H1 (cell line): Measurements from ENCODE around the gene SH3BGRL3. TPM values are rescaled to one million over a fixed set of nuclear protein-coding genes. Genes with fewer than 3 reads are reported as not detected.
"Not testable (repeated sequence)": the region's sequence is repeated elsewhere in the genome, so short reads cannot be mapped to it uniquely, and the experiment has no call there.

Source experiments
- CTCF ChIA-PET: fragments of 300-600 bp; sonication (Branson Sonifier 250); formaldehyde crosslinking; loops from one replicate; lab custom pipeline; 2021; ENCODE audit not compliant: partially characterized antibody; lab: Charles Lee
- POLR2A ChIA-PET: fragments of 300-600 bp; sonication (Branson Sonifier 250); formaldehyde crosslinking; loops from one replicate; lab custom pipeline; 2021; ENCODE audit warnings: inconsistent platforms; ENCODE audit not compliant: partially characterized antibody; lab: Charles Lee
- DNase-seq, 2 experiments: peaks; one replicate each; pipeline versions ENCODE4 v3.0.0 to v3.0.0-alpha.2; 2010 to 2022; ENCODE audit warnings: low spot score in 2 of 2, low read depth in 1 of 2, mixed read lengths in 1 of 2
- FAIRE-seq: peaks from 2 replicates; lab custom pipeline; 2011; peaks lifted over from hg19 to GRCh38; lab: Jason Lieb, UNC
- H2AFZ ChIP-seq: 2 replicates; pipeline ENCODE4 v1.8.1; 2012; ENCODE audit warnings: low read length, inconsistent platforms
- H2AK5ac ChIP-seq: 2 replicates; pipeline ENCODE4 v1.6.1; 2013; ENCODE audit warnings: low read depth, low read length
- H2BK120ac ChIP-seq: replicated peaks from 2 replicates; pipeline ENCODE3; 2013; ENCODE audit warnings: low read depth, low read length, inconsistent platforms
- H2BK12ac ChIP-seq: 2 replicates; pipeline ENCODE4 v1.6.1; 2013; ENCODE audit warnings: low read depth, low read length
- H2BK15ac ChIP-seq: 2 replicates; pipeline ENCODE4 v1.6.1; 2013; ENCODE audit warnings: low read length
- H2BK20ac ChIP-seq: 2 replicates; pipeline ENCODE4 v1.6.1; 2013; ENCODE audit warnings: low read length
- H2BK5ac ChIP-seq: 2 replicates; pipeline ENCODE4 v1.6.1; 2013; ENCODE audit warnings: low read depth, low read length
- H3K14ac ChIP-seq: 2 replicates; pipeline ENCODE4 v1.6.1; 2013; ENCODE audit warnings: inconsistent platforms; ENCODE audit not compliant: insufficient read length
- H3K18ac ChIP-seq: 2 replicates; pipeline ENCODE4 v1.6.1; 2013; ENCODE audit warnings: low read length; ENCODE audit errors: extremely low read depth
- H3K23ac ChIP-seq: 2 replicates; pipeline ENCODE4 v1.6.1; 2013; ENCODE audit warnings: inconsistent platforms; ENCODE audit not compliant: insufficient read length
- H3K23me2 ChIP-seq: 2 replicates; pipeline ENCODE4 v1.6.1; 2013; ENCODE audit warnings: low read depth, low read length
- H3K27ac ChIP-seq: 2 replicates; pipeline ENCODE4 v1.6.1; 2011; ENCODE audit warnings: low read depth, low read length, inconsistent platforms
- H3K27me3 ChIP-seq, 4 experiments: replicated peaks in 1 of 4; 1 replicate in 1 of 4; 2 replicates in 3 of 4; pipeline versions ENCODE4 v1.6.1 to v1.8.1; 2011 to 2013; ENCODE audit warnings: low read length in 3 of 4, mild to moderate bottlenecking in 3 of 4, inconsistent platforms in 2 of 4, mixed read lengths in 2 of 4, moderate library complexity in 1 of 4; ENCODE audit not compliant: control insufficient read depth in 3 of 4, insufficient read depth in 3 of 4; ENCODE audit errors: extremely low read depth in 1 of 4
- H3K36me3 ChIP-seq, 4 experiments: 2 replicates each; pipeline versions ENCODE4 v1.6.1 to v1.8.1; 2011 to 2013; ENCODE audit warnings: mild to moderate bottlenecking in 4 of 4, low read length in 3 of 4, moderate library complexity in 2 of 4, control low read depth in 1 of 4, inconsistent platforms in 1 of 4; ENCODE audit not compliant: insufficient read depth in 4 of 4, control insufficient read depth in 2 of 4
- H3K4ac ChIP-seq: replicated peaks from 2 replicates; pipeline ENCODE3; 2013; ENCODE audit warnings: low read length, low read depth, mixed read lengths, inconsistent platforms; ENCODE audit not compliant: insufficient read length
- H3K4me1 ChIP-seq, 4 experiments: replicated peaks in 1 of 4; 1 replicate in 1 of 4; 2 replicates in 3 of 4; pipeline versions ENCODE4 v1.6.1 to v1.8.1; 2011 to 2013; ENCODE audit warnings: low read length in 3 of 4, inconsistent platforms in 2 of 4, mixed read lengths in 1 of 4; ENCODE audit not compliant: insufficient read depth in 4 of 4, control insufficient read depth in 3 of 4
- H3K4me2 ChIP-seq, 2 experiments: 2 replicates each; pipeline versions ENCODE4 v1.6.1 to v1.8.1; 2011 to 2013; ENCODE audit warnings: low read depth in 2 of 2, low read length in 2 of 2, control low read depth in 1 of 2, inconsistent platforms in 1 of 2, mild to moderate bottlenecking in 1 of 2; ENCODE audit not compliant: insufficient read depth in 1 of 2
- H3K4me3 ChIP-seq, 4 experiments: fragments of 200-600, 300-600 bp in 1 of 4; sonication (generic), shearing (Covaris generic), sonication (Bioruptor Twin) in 1 of 4; 2 replicates each; pipeline versions ENCODE4 v1.5.1 to v1.8.1; 2011 to 2016; ENCODE audit warnings: low read length in 4 of 4, low read depth in 3 of 4, control low read depth in 2 of 4, inconsistent platforms in 2 of 4, mild to moderate bottlenecking in 2 of 4, mixed read lengths in 1 of 4, moderate library complexity in 1 of 4; ENCODE audit not compliant: insufficient read depth in 2 of 4; ENCODE audit errors: extremely low read depth in 1 of 4
- H3K56ac ChIP-seq: replicated peaks from 2 replicates; pipeline ENCODE3; 2013; ENCODE audit warnings: low read depth, mild to moderate bottlenecking, mixed read lengths, low read length, inconsistent platforms; ENCODE audit not compliant: insufficient read length
- H3K79me1 ChIP-seq: 2 replicates; pipeline ENCODE4 v1.6.1; 2013; ENCODE audit warnings: low read depth, low read length, control low read depth
- H3K79me2 ChIP-seq, 2 experiments: 2 replicates each; pipeline versions ENCODE4 v1.6.1 to v1.8.1; 2012 to 2013; ENCODE audit warnings: low read length in 2 of 2, mild to moderate bottlenecking in 2 of 2, inconsistent platforms in 1 of 2; ENCODE audit not compliant: insufficient read depth in 2 of 2, control insufficient read depth in 1 of 2
- H3K9ac ChIP-seq, 4 experiments: replicated peaks in 1 of 4; 1 replicate in 1 of 4; 2 replicates in 3 of 4; pipeline versions ENCODE4 v1.6.1 to v1.8.1; 2011 to 2013; ENCODE audit warnings: low read depth in 3 of 4, low read length in 3 of 4, control low read depth in 2 of 4, mild to moderate bottlenecking in 2 of 4, moderate library complexity in 2 of 4, inconsistent platforms in 1 of 4; ENCODE audit errors: extremely low read depth in 1 of 4
- H3K9me3 ChIP-seq, 2 experiments: 2 replicates each; pipeline versions ENCODE4 v1.6.1 to v1.8.1; 2012 to 2013; ENCODE audit warnings: mild to moderate bottlenecking in 2 of 2, moderate library complexity in 2 of 2, control low read depth in 1 of 2, inconsistent platforms in 1 of 2, low read depth in 1 of 2, low read length in 1 of 2, mixed read lengths in 1 of 2; ENCODE audit not compliant: insufficient read depth in 2 of 2
- H4K20me1 ChIP-seq, 2 experiments: replicated peaks in 1 of 2; 2 replicates each; pipeline versions ENCODE3 to v1.8.1; 2011 to 2013; ENCODE audit warnings: inconsistent platforms in 2 of 2, low read length in 2 of 2, mild to moderate bottlenecking in 1 of 2; ENCODE audit not compliant: insufficient read depth in 2 of 2, control insufficient read depth in 1 of 2
- H4K5ac ChIP-seq: 2 replicates; pipeline ENCODE4 v1.6.1; 2013; ENCODE audit warnings: low read length, low read depth, mixed read lengths, inconsistent platforms; ENCODE audit not compliant: insufficient read length
- H4K8ac ChIP-seq: 2 replicates; pipeline ENCODE4 v1.8.0; 2013; ENCODE audit warnings: mild to moderate bottlenecking, moderate library complexity, low read length, inconsistent platforms; ENCODE audit not compliant: insufficient read depth; ENCODE audit errors: extremely low read depth
- H4K91ac ChIP-seq: replicated peaks from 2 replicates; pipeline ENCODE3; 2013; ENCODE audit warnings: low read length, mixed read lengths, inconsistent platforms; ENCODE audit not compliant: insufficient read length
- ASH2L ChIP-seq: fragments of 200-600, 300-600 bp; sonication (generic); IDR thresholded peaks from one replicate; pipeline ENCODE4 v1.7.1; 2017; ENCODE audit warnings: low read length
- ATF2 ChIP-seq: IDR thresholded peaks from 2 replicates; pipeline ENCODE4 v1.6.1; 2012; ENCODE audit warnings: low read length, inconsistent platforms
- SAP30 ChIP-seq: fragments of 300-600 bp; sonication (generic); IDR thresholded peaks from 2 replicates; pipeline ENCODE4 v1.7.1; 2012; ENCODE audit warnings: low read length, moderate library complexity, mild to moderate bottlenecking, inconsistent platforms; ENCODE audit not compliant: insufficient read depth, insufficient replicate concordance
- SP1 ChIP-seq: IDR thresholded peaks from 2 replicates; pipeline ENCODE4 v1.6.1; 2011; ENCODE audit warnings: low read depth, low read length
- TEAD4 ChIP-seq: IDR thresholded peaks from 2 replicates; pipeline ENCODE4 v1.6.1; 2012; ENCODE audit warnings: low read depth, low read length, inconsistent platforms, mixed read lengths
- YY1 ChIP-seq: IDR thresholded peaks from 2 replicates; pipeline ENCODE4 v1.6.1; 2011; ENCODE audit warnings: low read depth, mild to moderate bottlenecking, low read length
- WGBS, 2 experiments: shearing (Covaris generic) in 1 of 2; methylation state at CpG; one replicate each; pipeline versions ENCODE4 v1.1.6 to v1.1.7; 2013 to 2015; ENCODE audit warnings: low lambda C conversion rate in 2 of 2, mixed read lengths in 2 of 2, inconsistent platforms in 1 of 2, low coverage in 1 of 2, missing lambda C conversion rate in 1 of 2; ENCODE audit not compliant: insufficient replicate concordance in 2 of 2, insufficient coverage in 1 of 2, insufficient read length in 1 of 2; ENCODE audit errors: extremely low coverage in 1 of 2, missing lambda C conversion rate in 1 of 2; 5-methylcytosine and 5-hydroxymethylcytosine counted together
- polyA plus RNA-seq, 7 experiments: library from polyadenylated mRNA; depleted of rRNA in 3 of 7; stranded (reverse) in 5 of 7; unstranded in 2 of 7; fragments of >200 nt in 5 of 7; fragments of 200-250 nt in 2 of 7; gene quantifications; 1 replicate in 5 of 7; 2 replicates in 1 of 7; 4 replicates in 1 of 7; pipeline versions ENCODE4 v1.2.1 to v1.2.3, GENCODE V29; 2011 to 2013; ENCODE audit warnings: missing spikeins in 2 of 7, mixed read lengths in 2 of 7
- total RNA-seq: library from RNA; stranded (reverse); fragmentation: NEBNext Ultra II Directional; extraction: Animal tissue kit (Norgen Biotek cat#: 25700); gene quantifications from 2 replicates; pipeline ENCODE4 v1.2.1, GENCODE V29; 2021

Gene SH3BGRL3
- total and polyA plus RNA-seq, 2 of the 8 experiments (the other 6 are each of a cell fraction or from before 2014, with no cell fraction given) = 77.8 to 107 TPM

GRCh38 chr1:26328597-26328996 lies 48.7 kb downstream of the SH3BGRL3 start (continued):
- TF ChIP-seq ATF2 = no peak
- no peak for TF ChIP-seq YY1
- no peak for TF ChIP-seq SP1
- no peak for TF ChIP-seq SAP30
- TF ChIP-seq ASH2L = no peak
- TF ChIP-seq TEAD4 = no peak

GRCh38 chr1:26329380-26329779 lies 49.5 kb downstream of the SH3BGRL3 start:
- not testable (repeated sequence) for H3K27ac ChIP-seq, H2BK12ac ChIP-seq, H4K20me1 ChIP-seq, H3K18ac ChIP-seq, H3K79me2 ChIP-seq, H2BK5ac ChIP-seq, H3K14ac ChIP-seq, H3K9me3 ChIP-seq, H2AK5ac ChIP-seq, H2BK120ac ChIP-seq, H2AFZ ChIP-seq, H2BK15ac ChIP-seq, H4K8ac ChIP-seq, H3K79me1 ChIP-seq, H3K9ac ChIP-seq, H3K23me2 ChIP-seq, H3K4me1 ChIP-seq, H3K56ac ChIP-seq, H4K91ac ChIP-seq, FAIRE-seq, H4K5ac ChIP-seq, H3K4me3 ChIP-seq, H2BK20ac ChIP-seq, H3K27me3 ChIP-seq, DNase-seq, H3K23ac ChIP-seq, H3K4ac ChIP-seq, H3K4me2 ChIP-seq
- POLR2A ChIA-PET = interaction anchor here (0.6 to 1.7 kb wide), 6 partner anchors 8 to 188 kb away, joined by 3 to 5 read pairs (median 3); no protein-coding TSS in a partner anchor
- CTCF ChIA-PET = interaction anchor here (0.7 to 57.0 kb wide), 7 partner anchors 7 to 138 kb away, joined by 3 to 1530 read pairs (median 10); partner anchors contain the start of genes CD52, SH3BGRL3 and UBXN11
- 96% methylated on average over 3 of the region's 4 CpGs; no CpG with 5 or more reads in 1 of the 2 experiments for WGBS, 2 experiments
- peaks cover 5 to 19% (median 16%) of the 10 kb centered on the region in 4 experiments; a peak in 6 of 8 replicates for H3K36me3 ChIP-seq
